OCI-M2 (cell line): ENCODE results near the gene HSPA12A.

ENCODE experiments used
- DNase-seq: peaks from one replicate; lab custom pipeline; 2025; ENCODE audit not compliant: unreplicated experiment; lab: John Stamatoyannopoulos, UW

HSPA12A gene

GRCh38 chr10:116744163-116744753 is 1.9 kb upstream of the HSPA12A start:
- no peak for DNase-seq

DNA sequence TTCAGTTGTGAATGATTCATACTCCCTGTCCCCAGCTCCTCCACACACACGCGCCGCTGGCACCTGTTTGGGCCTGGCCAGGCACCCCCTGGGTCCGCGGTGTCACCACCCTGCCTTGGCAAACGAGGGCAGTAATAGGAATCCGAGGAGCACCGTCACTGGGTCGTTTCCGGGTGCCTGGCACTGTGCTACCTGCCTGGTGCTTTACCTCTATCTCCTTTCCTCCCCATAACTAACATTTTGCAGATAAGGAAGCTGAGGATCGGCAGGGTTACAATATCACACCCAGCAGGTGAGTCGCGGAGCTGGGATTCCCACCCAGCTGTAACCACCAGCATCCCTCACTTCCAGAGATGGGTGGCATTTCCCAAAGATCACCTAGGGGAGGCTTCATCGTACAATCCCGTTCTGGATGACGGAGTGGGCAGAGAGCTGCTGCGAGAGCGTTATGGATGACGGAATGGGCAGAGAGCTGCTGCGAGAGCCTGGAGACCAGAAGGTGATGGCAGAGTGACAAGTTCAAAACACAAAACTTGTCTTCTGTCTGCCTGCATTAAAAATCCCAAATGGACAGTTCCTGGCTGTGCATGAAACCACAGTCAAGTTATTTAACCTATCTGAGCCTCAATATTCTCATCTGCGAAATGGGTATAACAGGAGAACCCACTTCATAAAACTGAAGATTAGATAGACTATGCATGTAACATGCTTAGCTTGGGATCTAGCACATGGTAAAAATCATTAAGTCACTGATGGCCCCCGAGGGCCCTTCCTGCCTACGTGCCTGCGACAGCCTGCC is 1.1 kb upstream of the HSPA12A start:
- no peak for DNase-seq

DNA sequence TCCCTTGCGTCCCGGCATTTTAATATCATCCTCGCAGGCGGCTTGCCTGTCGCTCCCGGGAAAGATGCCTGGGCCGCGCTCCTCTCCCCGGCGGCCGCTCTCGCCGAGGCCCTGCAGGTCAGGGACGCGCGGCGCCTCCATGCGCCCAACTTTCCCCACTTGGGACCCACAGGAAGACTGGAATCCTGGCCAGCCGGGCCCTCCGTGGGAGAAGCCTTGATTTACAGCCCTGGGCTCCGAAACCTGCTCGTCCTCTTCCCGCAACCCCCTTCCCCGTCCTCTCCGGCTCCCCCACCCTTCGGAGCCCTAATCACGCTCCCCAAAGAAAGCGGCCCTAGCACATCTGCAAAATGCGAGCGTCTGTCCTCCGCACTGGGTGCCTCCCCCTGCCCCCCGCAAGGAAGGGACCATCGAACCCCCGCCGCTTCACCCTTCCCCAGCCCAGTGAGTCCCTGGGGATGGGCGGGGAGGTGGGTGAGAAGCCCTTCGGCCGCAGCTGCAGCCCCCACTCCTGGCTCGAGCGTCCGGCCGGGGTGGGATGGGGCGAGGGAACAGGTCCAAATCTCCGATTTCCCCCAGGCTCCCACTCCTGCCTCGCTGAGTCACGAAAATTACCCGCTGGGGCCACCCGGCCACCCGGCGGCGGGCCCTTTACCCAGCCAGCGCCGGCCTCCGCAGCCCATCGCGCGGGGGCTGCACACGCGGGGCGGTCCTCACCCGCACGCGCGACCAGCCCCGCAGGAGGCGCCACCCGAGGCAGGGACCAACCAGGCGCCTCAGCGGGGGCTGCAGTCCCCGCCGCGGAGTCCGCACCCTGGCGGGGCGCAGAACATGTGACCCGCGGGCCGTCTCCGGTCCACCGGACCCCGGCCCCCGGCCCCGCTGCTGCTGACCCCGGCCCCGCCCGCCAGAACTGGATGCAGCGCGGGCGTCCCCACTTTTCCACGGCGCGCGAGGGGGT is 695 bp downstream of the HSPA12A start:
- no peak for DNase-seq

GRCh38 chr10:116740971-116741370 is 1.4 kb downstream of the HSPA12A start:
- DNase-seq, result no peak

GRCh38 chr10:116738339-116738738 is 4.0 kb downstream of the HSPA12A start:
- DNase-seq, result no peak

DNA sequence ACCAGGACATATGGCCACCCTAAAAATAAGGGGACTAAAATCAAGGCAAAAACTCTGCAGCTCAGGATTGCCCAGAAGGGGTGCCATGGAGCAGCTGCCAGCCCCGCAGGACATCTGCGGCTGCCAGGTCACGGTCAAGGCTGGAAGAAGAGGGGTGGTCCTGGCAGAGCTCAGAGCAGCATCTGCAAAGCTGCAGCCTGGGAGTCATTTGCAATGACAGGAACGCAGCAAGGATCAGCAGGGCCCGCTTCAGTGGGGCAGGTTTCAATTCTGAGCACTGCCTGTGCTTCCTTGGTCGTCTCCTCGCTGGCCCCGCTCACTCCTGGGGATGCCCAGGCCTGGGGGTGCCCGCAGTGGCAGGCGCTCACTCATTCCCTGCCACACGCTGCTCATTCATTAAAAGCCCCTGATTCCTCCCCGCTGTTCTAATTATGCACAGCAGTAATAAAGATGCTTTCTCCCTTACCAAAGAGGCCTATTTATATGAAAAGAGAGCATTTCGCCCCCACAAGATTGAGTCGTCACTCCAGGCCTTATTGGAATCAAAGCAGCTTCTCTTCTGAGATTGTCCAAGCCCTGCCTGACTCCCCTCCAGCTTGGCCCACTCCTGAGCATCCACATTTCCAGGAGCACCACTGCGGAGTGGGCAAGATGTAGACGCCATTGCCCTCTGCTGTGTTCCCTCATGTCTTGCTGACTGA is 4.6 kb downstream of the HSPA12A start:
- DNase-seq, result no peak

DNA sequence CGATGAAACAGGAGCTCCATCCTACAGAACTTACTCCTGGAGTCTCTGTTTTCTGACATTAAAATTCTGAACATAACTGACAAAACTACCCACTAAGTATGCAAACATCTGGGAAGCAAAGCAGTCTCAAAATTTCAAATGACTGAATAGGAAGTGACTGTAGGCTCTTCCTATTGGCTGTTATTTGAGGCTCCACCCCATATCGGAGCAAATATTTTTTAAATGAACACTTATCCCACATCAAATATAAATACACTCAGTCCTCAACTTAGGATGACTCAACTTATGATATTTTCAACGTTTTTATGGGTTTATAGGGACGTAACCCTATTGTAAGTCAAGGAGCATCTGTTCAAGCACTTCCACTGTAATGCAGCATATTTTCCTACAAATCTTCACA is 8.8 kb downstream of the HSPA12A start:
- no peak for DNase-seq

GRCh38 chr10:116732573-116732972 is 9.8 kb downstream of the HSPA12A start:
- DNase-seq, result no peak

GRCh38 chr10:116730464-116731260 is 11.7 kb downstream of the HSPA12A start:
- DNase-seq, result no peak

DNA sequence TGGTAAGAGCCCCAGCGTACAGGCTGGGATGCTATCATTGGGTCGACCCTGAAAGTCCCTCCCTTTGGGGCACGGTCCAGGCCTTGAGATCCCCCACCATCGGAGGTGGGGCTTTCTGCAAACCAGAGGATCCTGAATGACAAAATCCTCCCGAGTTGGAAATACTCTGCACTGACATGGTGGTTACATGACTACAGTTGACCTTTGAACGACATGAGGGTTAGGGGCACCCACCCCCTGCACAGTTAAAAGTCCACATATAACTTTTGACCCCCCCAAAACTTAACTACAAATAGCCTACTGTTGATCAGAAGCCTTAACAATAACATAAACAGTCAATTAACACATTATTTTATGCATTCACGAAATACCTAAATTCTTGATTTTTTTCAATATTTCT is 13.1 kb downstream of the HSPA12A start:
- DNase-seq, result no peak

GRCh38 chr10:116728526-116729096 is 13.8 kb downstream of the HSPA12A start:
- DNase-seq, result no peak

- DNase-seq, result no peak
These were observed 18.7 kb downstream of the HSPA12A start for GRCh38 chr10:116723428-116724281.

GRCh38 chr10:116722736-116723427 is 19.5 kb downstream of the HSPA12A start:
- DNase-seq, result no peak

- DNase-seq, result no peak
These were observed 20.6 kb downstream of the HSPA12A start for GRCh38 chr10:116721547-116722392.

DNA sequence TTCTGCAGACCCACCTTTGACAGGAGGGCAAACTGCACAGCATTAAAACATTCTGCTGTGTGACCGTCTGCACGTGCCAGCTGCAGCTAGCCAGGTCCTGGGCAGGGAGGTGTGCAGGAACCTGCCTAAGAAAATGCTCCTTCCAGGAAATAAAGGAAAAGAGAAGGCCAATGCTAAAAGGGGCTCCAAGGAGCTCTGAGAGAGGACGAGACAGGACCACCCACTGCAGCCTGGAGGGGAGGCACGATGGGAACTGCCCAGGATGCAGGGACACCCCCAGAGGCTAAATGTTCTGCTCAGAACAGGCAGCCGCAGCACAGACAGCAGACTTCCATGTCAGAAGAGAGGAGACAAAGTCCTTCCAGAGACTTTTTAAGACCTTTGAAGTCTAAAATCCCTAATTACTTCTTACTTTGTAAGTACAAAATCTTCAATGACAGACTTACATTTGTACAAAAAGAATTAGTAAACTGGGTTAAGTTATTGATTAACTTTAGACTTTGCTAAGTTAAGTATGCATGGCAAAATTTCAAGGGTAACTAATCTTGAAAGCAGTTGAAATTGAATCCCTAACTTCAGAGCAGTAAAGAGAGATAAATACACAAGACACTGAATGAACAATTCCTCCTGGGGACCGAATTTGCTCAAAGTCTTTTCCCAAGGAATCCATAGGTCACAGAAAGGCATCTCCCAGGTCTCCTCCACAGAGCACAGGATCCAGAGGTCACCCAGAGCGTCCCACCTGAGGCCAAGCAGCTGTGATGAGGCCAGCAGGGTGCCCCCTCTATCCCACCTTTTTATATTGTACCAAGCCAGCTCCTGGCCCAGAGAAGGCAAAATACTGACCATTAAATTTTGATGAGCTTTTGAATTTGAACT is 21.5 kb downstream of the HSPA12A start:
- no peak for DNase-seq

DNA sequence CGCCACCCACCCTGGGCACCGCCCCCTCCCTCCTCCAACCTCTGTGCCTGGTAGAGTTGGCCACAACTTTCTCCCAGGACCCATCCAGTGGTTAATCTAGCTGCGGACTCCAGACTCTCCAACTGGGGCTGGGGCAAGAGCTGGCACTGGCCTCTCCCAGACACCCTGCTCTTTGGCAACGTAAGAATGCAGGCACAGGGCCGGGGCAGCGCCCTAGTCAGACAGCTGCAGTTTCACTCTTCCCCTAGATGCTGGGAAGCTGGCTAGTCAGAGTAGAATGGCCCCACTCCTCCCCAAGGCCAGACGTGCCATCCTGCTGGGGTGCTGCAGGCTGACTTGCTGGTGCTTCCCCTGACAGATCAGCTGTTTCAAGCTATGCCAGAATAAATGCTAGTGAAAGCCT is 22.1 kb downstream of the HSPA12A start:
- no peak for DNase-seq
